HG03064 (cell line): ENCODE results near the gene KL.

Experiments used
- ATAC-seq: cut with Tn5 transposase; IDR thresholded peaks from one replicate; pipeline ENCODE4 v1.9.1; 2021; ENCODE audit warnings: low read depth; ENCODE audit not compliant: unreplicated experiment

The KL gene

DNA sequence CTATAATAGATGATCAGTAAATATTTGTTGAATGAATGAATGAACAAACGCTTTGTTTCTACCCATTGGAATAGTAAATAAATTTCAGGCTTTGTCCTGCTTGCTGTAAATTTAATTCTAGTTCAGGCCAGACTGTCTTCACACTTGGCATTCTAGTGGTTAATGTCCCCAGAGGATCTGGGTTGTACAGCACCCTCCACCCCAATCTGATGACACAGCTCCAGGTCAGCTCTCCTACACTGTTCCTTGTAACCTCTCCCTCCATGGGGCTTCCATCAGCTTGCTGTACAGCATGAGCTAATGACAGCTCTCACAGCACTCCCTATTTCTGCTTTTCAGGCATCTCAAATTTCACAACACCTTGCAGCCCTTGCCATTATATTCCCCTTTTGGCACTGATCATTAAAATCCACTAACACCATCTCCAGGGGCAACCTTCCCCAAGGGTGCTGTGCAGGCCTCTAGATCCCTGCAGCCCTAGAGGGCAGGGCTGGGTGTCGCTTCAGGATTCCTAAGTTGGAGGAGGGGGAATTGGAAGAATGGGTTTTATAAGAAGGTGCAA, 12.7 kb upstream of the KL start:
- ATAC-seq: no peak

DNA sequence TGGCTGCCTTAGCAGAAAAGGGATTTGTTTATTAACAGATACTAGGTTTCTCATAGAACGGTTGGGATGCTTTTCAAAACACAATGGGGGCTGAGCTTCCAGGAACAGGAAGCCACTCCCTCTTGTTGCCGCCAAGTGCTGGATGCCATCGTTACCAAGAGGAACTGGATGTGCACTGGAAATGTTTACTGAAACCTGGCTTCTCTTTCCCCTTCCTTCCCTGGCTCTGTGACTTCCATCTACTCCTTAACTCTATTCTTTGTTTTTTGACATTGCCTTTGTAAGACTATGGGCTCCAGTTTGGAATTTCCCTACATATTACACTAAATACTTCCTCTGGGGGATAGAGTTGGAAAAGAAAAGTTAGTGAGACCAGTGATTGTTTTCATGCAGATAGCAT, 11.7 kb upstream of the KL start:
- ATAC-seq: no peak

DNA sequence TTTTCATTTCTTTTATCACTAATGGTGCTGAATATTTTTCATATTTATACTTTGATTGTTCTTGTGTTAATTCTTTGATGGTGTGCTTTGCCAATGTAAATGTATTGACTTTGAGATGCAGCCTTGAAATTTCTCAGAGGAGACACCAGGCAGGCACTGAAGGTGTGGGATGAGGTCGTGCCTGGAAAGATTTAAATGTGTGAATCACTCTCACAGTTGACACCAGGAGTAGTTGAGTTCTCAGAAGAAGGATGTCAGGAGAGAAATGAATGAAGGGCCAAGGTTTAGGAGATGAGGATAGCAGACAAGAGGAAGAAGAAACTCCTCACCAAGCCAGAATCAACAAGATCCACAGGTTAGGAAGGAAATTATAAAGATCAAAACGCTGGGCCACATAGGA, 10.1 kb upstream of the KL start:
- ATAC-seq: no peak

DNA sequence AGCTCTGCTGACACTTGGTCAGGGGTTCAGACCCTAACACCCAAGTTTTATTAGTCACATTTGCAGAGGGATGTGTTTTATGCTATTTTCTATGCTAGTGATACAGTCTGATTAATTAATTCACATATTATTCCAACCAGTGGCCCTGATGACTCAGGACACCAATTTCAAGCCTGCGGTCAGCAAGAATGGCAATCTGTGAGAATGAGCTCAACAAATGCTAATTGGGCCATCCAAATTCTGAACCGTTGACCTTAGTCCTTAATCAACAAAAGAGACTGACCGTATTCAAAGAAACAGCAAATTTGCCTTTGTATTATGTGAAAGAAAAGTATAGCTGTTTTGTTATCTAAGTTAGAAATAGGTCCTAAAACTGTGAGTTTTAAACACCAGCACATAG, 9.6 kb upstream of the KL start:
- ATAC-seq: no peak

DNA sequence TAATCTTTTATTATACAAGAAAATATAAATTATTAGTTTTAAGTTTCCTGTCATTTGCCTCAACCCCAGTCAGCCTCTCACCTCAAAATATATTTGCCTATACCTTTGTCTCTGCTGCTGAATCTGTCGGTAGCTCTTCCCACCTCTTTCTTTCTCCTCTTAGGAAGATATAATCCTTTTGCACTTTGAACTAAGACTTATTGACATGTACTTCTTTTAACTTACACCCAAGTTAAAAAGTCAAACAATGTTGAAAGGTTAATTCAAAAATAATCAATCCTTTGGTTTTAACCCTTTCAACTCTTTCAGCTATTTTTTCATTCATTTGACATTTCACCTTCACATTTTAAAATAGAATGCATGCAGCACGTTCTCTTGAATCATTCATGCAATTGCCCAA, 9.0 kb upstream of the KL start:
- ATAC-seq: no peak

DNA sequence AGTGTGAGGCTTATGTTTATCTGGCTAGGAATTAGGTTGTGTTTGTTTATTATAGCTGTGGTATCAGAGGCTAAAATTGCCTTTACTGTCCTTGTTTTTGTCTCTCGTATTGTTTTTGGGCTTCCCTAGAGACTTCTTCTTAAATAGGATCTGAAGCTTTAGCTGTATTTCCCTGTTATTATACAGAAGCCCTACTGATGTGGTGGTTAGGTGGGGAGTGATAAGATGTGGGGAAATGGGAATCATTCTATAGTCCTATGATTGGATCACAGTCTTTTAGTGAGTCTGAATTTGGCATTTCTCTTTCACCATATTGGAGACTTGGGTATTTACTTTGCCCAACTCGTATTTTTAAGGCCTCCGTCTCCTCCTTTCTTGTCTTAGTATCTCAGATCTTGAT, 8.3 kb upstream of the KL start:
- no peak for ATAC-seq

DNA sequence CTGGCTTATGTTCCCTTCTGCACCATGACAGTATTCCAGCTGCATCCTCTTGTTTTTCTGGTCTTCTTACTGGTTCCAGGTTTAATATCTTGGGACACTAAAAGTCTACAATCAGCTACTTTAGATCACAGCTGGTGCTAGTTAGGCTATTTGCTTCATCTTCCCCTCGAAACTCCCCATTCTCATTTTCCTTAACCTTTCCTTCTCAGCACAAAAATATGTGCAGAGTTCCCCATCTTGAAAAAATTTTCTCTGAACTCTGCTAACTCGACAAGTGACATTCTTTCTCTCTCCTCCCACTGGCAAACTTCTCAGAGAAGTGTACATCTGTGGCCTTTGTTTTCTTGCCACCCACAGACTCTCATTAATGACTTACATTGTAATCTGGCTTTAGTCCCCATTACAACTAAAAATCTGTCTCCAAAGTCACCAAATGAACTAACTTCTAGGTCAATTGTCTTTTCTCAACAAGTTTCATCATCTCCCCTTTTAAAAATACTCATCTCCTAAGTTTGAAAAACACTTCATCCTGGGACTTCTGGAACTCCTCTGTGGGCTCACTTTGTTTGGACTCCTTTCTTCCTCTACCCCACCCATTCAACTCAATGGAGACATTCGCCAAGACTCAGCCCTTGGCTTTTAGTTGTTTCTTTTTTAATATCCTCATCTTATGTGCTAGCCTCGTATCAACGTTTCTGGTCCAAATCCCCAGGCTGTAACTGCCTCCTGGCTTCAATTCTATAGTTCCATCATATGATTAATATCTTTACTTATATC, 7.1 kb upstream of the KL start:
- ATAC-seq: no peak

DNA sequence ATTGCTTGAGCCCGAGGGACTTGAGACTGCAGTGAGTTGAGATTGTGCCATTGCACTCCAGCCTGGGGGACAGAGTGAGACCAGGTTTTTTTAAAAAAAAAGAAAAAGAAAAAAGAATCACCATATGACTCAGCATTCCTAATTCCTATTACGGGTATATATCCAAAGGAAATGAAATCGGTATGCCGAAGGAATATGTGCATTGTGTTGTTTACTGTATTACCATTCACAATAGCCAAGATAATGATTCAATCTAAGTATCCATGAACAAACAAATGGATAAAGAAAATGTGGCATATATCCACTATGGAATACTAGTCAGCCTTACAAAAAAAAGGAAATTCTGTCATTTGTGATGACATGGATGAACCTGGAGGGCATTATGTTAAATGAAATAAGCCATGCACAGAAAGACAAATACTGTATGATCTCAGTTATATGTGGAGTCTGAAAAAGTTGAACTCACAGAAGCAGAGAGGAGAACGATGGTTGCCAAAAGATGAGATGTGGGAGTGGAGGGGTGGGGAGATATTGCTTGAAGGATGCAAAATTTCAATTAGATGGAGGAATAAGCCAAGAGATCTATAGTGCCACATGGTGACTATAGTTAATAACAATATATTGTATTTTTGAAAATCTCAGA, 4.3 kb upstream of the KL start:
- no peak for ATAC-seq

DNA sequence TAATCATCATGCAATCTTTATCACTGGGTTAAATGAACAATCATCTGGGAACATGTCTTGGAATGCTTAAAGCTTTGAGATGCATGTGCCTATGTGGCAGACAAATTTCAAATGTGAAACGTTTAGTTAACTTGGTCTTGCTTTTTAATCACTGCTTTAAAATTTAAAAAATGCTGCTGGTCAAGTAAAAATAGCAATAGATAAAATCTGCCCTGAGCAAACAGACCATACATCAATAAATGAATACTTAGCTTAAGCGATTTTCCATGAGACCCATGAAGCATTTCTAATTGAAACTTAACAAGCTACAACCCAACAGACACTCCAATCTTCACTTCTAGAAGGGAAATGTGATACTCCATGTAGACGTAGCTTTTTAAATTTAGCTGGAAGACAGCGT, 1.9 kb upstream of the KL start:
- ATAC-seq: no peak

DNA sequence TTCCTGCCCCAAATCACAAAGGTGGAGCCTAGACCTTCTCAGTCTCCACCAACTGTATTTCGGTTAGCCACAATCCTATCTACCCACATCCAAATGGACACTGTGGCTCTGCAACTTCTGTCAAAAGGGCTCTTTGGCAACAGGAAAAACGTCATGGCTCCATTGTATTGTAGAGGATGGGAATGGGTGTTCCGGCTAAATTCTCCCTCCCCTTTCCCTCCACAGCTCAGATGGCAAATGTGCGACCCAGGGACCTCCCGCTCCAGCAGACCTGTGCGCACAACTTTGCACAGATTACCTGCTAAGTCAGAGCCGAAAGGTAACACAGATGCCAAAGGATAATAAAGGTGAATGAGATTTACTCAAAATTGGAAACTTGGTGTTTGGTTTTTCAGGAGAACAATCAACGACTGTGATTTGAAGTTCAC, 968 bp upstream of the KL start:
- ATAC-seq: no peak

DNA sequence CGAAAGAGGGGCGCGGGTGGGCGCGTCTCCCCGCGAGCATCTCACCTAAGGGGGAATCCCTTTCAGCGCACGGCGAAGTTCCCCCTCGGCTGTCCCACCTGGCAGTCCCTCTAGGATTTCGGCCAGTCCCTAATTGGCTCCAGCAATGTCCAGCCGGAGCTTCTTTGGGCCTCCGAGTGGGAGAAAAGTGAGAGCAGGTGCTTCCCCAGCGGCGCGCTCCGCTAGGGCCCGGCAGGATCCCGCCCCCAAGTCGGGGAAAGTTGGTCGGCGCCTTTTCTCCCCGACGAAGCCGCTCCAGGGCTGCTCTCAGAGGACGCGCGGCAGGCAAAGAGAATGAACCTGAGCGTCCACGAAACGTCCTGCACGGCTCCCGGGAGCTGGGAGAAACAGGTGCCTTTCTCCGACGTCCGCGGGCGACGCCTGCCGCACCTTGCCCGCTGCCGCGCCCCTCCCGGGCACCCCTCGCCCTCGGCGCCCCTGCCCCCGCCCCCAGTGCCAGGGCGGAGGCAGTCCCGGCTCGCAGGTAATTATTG, 366 bp upstream of the KL start:
- no peak for ATAC-seq

DNA sequence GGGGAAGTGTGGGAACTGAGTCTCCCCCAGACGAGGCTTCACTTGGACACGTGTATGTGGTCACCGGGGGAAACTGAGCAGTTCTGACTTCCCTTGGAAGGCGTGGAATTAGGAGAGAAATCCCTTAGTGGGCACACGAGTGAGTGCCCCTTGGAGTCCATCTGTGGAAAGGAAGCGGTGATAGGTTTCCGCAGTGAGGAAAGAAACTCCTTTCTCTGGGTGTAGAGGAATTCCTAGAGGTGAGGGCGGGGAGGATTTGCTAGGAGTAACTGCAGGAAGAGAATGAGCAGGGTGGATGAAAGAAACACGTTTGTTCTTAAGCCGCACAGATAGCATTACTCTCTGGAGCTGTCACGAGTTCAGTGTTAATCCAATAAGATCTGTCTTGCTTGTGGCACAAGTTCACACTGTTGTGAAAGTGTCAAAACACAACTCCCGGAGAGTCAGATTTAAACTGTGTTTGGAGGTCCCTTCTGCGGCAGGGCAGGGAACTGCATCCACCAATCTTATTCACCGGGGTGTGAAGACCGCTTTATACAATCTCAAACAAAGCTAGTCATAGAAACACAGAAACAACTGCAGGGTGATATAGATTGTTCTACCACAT, 1.2 kb downstream of the KL start:
- ATAC-seq: peak; percentile 69

DNA sequence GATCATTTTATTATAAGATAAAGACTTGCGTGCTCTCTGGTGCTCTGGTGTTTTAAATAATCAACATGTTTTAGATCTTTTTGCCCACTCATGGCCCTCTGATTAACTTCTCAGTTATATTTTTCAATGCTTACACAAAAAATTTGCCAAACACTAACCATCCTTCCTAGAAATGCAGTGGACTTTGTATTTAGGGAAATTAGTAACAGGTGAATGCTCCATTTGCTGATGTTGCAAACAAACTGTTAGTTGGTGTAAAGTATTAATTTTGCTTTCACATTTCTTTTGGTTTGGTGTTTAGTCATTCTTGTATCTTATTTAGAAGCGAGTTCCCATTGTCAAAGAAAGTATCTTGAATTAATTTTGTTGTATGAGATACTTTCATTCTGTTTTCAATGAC, 2.7 kb downstream of the KL start:
- no peak for ATAC-seq

DNA sequence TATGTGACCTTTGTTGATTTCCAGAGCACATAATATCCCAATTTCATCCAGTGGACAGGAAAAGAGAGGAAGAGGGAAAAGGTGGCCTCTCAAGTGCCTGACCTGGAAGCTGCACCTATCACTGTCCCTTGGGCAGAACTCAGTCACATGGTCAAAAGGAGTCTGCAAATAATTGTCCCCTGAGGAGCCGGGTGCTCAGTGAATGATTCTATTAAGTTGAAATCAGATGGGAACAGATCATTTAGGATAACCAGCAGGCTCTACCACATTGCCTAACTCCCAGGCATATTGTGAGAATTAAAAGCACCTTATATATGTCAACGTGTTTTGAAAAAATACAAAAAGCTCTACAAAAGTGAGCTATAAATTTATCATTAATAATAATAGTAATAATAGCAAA, 6.8 kb downstream of the KL start:
- no peak for ATAC-seq

DNA sequence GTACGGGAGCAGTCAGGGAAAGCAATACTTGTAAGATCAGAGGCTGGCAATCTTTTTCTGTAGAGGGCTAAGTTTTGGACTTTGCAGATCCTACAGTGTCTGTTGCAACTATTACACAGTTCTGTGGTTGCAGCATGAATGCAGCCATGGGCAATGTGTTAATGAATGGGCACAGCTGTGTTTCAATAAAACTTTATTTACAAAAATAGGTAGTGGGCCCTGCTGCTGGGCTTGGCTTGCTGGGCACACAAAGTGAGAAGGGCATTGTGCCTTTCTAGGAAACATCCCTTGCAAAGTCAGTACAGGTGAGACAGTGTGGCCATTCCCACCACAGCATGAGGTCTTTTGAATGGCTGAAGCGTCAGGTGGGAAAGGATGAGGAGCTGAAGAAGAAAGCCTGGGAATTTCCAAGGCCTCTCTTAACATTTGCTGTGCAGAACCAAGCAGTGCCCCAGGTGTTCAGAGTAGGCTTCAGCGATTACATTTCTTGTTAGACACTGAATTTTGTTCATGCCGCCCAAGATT, 9.1 kb downstream of the KL start:
- ATAC-seq: no peak

DNA sequence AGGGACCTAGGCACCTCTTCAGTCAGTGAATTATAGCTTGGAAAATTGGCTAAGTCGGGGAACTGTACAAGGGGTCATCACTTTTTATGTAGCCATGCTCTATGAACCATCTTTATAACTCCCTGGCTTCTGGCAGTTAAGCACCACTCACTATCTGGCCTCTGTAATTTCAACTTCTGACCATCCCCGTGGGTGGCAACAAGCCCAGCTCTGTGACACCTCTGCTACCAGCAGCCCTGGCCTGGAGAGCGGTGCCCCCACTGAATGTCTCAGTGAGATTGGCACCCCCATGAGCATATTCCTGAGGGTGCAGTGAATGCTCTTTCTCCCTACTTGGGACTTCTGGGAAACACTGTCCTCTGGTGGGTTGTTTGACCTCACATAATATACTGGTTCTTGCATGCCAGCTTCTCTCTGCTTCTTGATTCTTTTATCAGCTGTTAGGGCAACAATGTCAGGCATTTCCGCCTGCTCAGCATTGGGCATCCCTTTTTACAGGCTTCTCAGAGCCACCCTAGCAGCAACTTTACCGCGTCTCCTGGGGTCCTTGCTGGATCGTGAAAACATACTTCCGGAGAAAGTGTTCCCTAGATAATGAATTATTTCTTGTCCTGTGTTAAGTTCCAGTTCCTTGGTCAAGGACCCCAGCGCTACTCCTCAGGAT, 10.4 kb downstream of the KL start:
- ATAC-seq: no peak

DNA sequence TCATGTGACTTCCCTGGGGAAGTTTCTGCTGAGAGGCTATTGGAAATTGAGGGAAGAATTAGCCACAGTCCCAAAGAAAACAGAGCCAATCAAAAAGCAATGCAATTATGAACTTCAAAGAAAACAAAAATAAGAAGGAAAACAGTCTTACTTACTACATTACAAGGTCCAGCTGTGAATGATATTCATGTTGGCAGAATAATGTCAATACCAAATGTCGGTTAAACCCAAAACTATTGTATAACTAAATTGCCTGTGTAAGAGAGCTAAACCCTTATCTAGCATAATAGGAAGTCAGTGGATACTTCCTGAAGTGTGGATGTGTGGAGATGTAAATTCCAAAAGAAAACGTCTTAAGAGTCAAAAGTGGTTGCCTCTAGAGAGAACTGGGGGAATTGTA, 12.4 kb downstream of the KL start:
- no peak for ATAC-seq

DNA sequence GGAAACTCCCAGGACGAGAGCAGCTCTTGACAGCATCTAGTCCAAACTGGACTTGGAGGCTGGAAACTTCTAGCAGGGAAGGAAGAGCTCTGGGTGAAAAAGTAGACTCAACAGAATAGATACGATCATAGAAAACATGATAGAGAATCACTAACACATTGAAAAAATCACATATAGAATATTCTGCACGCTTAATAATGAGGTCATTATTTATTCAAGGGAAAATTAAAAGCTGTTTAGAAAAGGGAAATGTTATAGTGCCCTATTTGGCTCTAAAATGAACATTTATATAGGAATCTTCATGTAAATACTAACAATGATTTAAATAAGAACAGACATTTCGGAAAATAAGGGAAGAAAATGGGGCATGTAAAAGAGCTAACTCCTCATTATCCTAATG, 15.1 kb downstream of the KL start:
- ATAC-seq: no peak

DNA sequence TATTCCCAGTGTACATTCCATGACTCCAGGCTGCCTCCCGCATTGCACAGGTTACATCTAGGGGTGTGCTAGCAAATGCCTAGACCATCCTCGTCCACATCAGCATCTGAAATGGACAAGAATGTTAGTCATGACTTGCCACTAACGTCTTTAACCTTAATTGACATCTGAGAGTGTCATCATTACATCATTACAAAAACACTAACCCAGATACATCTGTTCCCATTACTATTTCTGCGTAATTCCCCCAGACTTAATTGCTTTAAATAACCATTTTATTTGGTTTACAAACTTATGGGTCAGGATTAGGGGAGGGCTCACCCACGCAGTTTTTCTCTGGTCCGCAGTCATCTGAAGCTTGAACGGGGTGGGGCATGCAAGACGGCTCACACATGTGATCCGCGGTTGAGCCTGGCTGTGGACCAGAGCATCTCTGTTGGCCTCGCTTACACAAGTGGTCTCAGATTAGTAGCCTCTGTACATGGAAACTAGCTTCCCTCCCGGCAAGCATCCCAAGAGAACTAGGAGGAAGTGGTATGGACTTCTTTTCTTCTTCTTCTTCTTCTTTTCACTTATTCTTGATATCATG, 15.9 kb downstream of the KL start:
- no peak for ATAC-seq

DNA sequence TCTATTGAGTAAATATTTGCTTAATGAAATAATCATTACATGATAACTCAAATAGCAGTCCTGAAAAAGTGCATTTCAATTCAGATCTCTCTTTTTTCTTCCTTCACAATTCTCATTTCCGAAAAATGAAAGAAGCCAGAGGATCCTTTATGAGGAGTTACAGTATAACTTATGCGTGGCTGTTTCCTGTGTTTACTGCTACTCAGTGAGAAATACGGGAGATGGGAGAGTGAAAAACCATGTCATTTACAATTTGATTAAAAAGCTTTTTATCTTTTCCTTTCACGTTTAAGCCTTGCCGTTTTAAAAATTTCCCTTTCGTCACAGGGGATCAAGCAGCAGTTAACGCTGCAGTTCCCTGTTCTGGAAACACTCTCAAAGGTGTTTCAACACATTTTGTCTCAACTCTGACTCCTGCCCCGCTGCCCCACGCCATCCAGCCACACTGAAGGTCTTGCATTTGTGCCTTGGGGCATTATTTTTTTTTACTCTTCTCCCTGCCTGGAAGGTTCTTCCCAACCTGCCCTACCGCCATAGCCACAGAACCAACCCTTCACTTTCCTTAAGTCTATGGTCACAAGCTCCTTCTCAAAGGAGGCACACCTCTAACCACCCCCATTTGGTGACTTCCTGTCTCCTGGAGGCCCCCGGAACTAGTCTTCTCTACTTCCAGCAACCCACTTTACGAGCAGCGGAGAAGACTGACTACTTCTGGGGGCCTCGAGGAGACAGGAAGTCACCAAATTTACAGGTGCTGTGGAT, 17.0 kb downstream of the KL start:
- ATAC-seq: peak; percentile 94
